NCI-H2107 treated with DMSO at 0.1 percent for 48 hours (cell line): Measurements from ENCODE around the gene SPTBN5.
A peak's percentile ranks its signal among the peaks of the same experiment; 100 is the strongest.

Experiments used
- DNase-seq: peaks from one replicate; lab custom pipeline; 2025; ENCODE audit not compliant: unreplicated experiment; lab: John Stamatoyannopoulos, UW

SPTBN5 gene

DNA sequence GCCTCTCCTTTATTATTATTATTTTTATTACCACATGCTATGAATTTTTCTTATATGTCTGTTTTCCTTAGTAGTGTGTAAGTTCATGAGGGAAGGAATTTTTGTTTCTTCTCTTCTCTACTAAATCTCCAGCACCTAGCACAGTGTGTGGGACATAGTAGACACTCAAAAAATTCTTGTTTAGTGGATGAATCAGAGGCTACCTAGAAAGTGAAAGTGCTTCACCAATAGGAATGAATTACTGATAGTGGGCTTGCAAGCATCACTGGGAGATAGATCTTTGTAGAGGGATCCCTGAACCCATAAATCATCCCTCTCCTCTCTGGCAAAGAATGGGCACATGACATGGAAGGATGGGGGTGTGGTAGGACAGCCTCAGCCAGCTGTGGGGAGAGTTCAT, 8.5 kb downstream of the SPTBN5 start:
- DNase-seq = no peak

DNA sequence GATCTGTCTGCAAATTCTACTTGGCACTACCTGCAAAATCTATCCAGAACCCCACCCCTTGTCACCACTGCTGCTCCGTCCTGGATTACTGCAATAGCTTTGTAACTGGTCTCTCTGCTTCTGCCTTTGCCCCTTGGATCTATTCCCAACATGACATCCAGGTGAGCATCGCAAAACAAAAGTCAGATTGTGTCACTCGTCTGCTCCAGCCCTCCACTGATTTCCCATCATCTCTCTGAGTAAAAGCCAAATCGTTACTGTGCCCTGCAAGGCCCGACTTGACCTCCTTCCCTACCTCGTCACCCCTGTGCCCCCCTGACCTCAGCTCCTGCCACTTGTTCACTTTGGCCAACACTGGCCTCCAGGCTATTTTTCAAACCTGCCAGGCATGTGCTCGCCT, 9.4 kb downstream of the SPTBN5 start:
- DNase-seq = no peak

GRCh38 chr15:41883484-41883825, 10.4 kb downstream of the SPTBN5 start:
- DNase-seq = no peak

GRCh38 chr15:41882689-41883483, 11.0 kb downstream of the SPTBN5 start:
- DNase-seq = peak; percentile 1

DNA sequence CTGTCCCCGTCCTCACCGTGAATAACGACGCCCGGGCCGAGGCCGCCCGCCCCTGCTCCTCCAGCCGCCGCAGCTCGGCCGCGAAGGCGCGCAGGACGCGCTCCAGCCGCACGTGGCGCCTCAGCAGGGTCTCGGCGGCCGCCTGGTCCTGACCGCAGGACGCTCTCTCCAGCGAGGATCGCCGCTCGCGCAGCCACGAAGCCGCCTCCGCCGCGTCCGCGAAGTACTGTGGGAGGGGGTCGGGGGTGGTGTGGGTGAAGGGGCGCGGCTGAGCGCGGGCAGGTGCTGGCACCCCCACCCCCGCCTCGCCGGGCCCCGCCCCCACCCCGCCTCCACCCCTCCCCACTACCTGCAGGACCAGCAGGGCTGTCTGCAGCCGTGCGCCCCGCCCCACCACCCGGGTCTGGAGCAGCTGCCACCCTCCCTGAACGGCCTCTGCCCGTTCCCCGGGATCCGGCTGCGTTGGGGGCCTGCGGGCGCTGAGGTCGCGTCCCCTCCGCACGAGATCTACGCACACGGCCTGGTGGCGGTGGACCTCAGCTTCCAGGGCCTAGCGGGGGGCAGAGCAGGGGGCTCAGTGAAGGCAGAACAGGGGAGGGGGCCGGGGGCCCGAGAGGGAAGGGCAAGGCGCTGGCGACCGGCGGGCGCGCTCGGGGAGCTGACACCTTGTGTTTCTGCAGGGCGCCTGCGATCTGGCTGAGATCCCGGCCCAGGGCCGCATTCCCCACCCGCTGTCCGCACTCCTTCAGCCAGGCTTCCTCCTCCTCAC, 11.7 kb downstream of the SPTBN5 start:
- DNase-seq = no peak

- DNase-seq = no peak
Observed at GRCh38 chr15:41881550-41881919, 12.3 kb downstream of the SPTBN5 start.

DNA sequence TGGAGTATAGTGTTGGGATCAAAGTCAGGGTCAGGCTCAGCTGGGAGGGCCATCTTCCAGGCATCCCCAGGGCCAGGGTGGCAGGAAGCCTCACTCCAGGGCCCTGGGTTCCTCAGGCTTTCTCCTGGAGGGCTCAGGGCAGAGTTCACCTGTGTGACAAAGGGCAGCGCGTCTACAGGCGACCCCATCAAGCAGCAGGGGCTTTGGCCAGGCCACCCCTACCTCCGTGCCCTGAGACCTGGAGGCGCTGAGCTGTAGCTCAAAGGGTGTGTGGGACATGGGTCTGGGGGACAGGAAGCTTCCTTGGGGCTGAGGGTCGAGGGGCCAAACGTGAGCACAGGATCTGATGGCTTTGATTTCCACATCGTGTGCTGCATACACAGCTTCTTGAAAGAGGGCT, 12.8 kb downstream of the SPTBN5 start:
- no peak for DNase-seq

- DNase-seq = no peak
Observed at GRCh38 chr15:41880156-41880877, 13.5 kb downstream of the SPTBN5 start.

DNA sequence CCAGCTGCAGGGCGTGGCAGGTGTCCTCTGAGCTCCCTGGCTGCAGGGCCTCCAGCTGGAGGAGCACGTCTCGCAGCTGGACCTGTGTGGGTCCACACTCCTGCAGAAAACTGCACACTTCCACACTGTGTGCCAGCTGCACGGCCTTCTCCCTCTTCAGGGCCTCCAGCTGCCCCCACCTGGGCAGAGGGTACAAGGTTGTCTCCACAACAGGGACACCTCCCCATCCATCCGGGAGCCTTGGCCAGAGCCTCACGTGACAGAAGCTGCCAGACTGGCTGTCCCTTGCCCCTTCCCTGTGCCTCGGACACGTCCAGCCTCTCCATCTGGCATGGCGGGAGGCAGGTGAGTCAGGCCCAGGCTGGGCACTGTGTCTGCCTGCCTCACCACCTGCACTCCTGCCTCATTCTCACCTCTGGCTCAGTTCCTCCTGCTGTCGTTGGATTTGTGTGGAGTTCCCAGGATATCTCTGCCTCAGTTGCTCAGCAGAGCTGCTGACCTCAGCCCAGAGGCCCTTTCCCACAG, 14.5 kb downstream of the SPTBN5 start:
- no peak for DNase-seq

DNA sequence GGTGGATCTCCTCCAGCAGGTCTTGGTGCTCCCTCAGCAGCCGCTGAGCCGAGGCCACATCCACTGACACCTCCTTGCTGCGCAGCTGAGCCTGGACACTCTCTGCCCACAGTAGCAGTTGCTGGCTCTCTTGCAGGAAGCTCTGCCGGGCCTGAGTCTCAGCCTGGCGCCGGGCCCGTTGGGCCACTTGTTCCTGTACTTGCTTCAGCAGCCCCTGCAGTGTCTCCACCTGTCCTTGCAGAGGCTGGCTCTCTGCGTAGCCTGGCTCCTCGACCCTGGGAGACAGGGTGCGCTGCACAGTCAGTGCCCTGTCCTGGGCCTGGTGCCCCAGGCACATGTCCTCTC, 15.5 kb downstream of the SPTBN5 start:
- DNase-seq = no peak

DNA sequence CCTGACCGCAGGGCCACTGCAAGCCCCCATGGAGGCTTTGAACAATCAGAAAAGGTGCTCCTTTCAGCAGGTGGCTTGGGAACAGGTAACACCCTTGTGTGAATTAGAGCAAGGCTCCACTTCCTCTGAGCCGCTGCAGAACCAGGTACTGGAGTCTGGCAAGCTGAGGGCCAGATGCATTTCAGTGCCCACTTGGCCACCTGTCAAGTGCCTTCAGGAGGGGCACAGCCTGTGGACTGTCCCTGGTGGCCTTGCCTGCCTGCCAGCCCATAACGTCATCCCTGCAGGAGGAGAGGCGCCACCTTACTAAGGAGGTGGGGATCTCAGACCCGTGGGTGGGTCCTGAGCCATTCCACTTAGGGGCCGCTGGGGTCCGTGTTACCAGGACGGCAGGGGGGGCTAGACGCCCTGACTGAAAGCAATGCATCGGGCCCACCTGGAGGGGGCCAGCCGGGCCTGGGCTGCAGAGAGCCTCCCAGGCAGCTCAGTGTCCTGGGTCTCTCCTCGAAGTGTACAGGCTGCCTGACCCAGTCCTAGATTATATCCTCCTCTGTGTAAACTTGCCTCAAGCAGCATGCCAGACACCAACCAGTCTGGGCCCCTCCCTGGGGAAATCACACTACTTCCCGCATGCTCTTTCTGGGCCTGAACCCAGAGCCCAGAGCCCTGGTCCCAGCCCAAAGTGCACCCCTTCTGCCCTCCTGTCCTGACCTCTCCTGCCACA, 16.1 kb downstream of the SPTBN5 start:
- DNase-seq = peak; percentile 34

DNA sequence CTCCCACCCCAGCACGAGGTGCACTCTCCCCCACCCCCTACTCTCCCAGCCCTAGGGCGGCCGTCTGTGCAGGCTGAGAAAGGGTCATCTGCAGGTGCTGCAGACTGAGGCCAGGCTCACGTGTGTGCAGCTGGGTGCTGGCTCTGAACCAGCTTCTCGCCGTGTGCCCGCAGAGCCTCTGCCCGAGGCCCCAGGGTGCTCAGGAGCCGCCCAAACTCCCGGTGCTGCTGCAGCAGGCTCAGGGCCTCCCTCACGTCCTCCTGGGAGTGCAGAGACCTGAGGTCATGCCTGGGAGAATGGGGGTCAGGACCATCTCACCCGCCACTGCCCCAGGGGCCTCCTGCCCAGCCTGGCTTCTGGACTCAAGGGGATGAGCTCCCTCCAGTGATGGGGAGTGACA, 17.2 kb downstream of the SPTBN5 start:
- DNase-seq = no peak

DNA sequence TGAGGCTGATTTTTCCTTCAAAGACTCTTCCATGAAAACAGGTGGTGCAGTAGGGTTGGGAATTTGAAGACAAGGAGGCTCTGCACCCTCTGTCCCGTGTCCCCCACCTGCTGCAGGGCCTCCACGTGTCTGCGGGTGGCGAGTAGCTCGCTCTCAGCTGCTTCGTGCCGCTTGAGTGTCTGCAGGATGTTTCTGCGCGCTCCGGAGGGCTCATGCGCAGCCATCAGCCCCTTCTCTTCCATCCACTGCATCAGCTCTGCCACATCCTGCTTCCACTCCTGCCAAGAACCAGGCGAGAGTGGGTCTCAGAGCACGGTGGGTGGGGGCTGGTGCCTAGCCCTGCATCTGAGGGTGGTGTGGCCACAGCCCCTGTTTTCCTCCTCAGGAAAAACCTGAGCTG, 17.8 kb downstream of the SPTBN5 start:
- no peak for DNase-seq

DNA sequence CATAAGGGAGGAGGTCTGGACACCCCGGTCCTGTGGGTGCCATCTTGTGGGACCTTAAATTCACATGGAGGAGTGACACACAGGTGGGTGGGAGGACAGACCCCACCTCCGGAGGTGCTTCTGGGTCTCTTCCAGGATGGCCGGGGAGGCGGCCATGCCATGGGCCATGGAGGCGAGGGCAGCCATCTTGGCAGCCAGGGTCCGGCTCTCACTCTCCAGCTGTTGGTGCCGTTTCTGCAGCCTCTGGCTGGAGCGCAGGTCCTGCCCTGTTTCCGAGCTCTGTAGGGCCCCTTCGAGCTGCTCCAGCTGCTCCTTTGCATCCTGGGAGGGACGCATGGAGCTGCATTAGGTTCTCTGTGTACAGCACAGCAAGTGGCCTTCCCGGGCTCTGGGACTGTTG, 19.1 kb downstream of the SPTBN5 start:
- DNase-seq = no peak

DNA sequence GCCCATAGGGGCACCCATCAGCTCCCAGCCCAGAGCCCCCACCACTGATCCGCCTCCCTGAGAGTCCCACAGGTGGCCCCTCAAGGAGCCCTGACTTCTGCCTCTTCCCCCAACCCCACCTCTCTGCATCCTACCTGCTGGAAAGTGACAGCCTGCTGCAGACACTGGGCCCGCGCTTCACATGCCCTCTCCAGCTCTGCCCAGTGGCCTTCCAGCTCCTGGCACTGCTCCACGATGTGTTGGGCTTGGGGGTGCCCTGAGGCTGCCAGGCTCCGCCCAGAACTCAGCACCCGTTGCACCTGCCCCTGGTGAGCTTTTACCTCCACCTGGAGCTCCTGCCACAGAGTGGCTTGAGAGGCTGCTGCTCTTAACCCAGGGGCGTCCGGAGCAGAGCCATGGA, 20.1 kb downstream of the SPTBN5 start:
- DNase-seq = peak; percentile 54

- DNase-seq = no peak
Observed at GRCh38 chr15:41872166-41872747, 21.6 kb downstream of the SPTBN5 start.

GRCh38 chr15:41871175-41871905, 22.5 kb downstream of the SPTBN5 start:
- DNase-seq = no peak

DNA sequence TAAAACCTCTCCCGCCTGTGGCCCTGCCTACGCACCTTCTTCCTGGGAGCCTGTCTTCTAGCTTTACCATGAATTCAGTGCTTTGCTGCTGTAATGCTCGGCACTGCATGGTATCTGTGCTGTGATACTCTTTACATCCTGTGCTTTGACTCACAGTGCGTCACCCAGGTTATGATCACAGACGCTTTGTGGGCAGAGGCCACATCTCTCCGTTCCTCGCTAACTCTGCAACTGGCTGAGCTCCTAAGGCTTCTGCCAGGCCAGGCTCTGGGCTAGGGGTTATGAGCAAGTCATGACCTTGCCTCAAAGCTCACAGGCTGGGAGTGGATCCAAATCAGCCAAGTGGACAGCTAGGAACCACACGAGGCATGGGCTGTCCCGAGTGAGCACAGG, 23.2 kb downstream of the SPTBN5 start:
- DNase-seq = no peak

- DNase-seq = no peak
Observed at GRCh38 chr15:41869770-41870688, 23.8 kb downstream of the SPTBN5 start.
